NCI-H2107 (cell line): ENCODE data around the gene SLC25A47.
"Not testable (repeated sequence)": the region's sequence is repeated elsewhere in the genome, so short reads cannot be mapped to it uniquely, and the experiment has no call there.

Source experiments
- DNase-seq: peaks from one replicate; lab custom pipeline; 2025; lab: John Stamatoyannopoulos, UW

The SLC25A47 gene

GRCh38 chr14:100325231-100325632 lies 2.1 kb downstream of the SLC25A47 start:
- no peak for DNase-seq

DNA sequence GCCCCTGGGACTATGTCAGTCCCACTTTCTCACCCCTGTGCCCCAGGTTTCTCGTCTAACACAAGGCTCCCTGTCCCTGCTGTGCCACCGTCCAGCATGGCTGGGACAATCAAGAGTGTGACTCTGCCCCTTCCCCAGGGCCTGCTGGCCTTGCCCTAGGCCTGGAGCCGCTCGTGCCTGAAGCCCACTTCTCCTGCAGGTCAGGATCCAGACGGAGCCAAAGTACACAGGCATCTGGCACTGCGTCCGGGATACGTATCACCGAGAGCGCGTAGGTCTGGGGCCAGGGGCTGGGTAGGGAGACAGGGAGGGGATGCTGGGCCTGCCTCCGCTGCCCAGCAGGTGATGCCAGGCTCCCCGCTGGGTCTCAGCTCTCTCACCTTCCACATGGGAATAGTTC lies 2.8 kb downstream of the SLC25A47 start:
- no peak for DNase-seq

GRCh38 chr14:100327128-100327527 lies 4.0 kb downstream of the SLC25A47 start:
- no peak for DNase-seq

GRCh38 chr14:100328495-100329163 lies 5.5 kb downstream of the SLC25A47 start:
- DNase-seq, result no peak

DNA sequence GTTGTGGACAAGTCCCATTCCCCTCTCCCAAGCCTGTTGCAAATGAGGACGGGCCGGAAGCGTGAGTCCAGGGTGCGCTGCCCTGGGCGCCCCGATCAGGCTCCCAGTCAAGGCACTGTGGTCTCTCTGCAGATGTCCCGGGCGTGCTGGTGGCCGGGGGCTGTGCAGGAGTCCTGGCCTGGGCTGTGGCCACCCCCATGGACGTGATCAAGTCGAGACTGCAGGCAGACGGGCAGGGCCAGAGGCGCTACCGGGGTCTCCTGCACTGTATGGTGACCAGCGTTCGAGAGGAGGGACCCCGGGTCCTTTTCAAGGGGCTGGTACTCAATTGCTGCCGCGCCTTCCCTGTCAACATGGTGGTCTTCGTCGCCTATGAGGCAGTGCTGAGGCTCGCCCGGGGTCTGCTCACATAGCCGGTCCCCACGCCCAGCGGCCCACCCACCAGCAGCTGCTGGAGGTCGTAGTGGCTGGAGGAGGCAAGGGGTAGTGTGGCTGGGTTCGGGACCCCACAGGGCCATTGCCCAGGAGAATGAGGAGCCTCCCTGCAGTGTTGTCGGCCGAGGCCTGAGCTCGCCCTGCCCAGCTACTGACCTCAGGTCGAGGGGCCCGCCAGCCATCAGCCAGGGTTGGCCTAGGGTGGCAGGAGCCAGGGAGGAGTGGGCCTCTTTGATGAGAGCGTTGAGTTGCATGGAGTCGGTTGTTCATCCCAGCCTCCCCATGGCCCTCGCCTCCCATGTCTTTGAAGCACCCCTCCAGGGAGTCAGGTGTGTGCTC lies 6.3 kb downstream of the SLC25A47 start:
- no peak for DNase-seq

DNA sequence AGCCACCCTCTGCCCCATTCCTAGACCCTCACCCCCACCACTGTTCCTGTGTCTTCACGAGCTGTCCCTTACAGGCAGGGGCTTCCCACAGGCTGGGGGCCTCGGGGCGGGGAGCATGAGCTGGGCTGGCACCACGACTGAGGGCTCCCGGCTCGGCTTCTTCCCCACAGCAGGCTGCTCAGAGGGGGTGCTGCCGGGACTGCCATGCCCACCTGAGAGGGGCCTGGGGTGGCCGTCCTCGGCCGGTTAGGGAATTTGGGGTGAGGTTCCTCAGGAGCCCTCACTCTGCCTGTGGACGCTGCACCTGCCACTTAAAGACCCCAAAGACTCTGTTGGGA lies 6.8 kb downstream of the SLC25A47 start:
- no peak for DNase-seq

DNA sequence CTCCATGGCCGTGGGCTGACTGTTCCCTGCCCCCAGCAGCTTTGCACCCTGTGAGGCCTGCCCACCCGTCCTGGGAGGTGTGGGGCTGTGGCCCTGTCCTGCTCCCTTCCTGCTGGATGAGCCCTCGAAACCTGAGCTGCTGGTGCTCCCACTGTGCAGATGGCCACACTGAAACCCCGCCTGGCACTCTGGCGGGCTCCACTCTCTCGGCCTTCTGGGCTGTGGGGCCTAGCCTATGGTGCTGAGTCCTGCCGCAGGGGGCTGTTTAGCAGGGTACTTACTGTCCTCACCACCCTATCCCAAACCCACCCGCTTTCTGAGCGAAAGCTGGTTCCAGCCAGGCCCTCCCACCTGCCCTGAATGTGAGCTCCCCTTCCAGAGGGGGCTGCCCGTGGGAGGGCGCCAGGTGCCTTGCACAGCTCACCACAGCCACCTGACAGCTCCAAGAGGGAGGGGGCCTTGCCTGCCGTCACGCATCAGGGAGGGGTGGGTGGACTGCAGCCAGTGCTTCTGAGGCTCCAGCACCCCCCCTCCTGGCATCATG lies 7.3 kb downstream of the SLC25A47 start:
- peak; percentile 49 for DNase-seq

DNA sequence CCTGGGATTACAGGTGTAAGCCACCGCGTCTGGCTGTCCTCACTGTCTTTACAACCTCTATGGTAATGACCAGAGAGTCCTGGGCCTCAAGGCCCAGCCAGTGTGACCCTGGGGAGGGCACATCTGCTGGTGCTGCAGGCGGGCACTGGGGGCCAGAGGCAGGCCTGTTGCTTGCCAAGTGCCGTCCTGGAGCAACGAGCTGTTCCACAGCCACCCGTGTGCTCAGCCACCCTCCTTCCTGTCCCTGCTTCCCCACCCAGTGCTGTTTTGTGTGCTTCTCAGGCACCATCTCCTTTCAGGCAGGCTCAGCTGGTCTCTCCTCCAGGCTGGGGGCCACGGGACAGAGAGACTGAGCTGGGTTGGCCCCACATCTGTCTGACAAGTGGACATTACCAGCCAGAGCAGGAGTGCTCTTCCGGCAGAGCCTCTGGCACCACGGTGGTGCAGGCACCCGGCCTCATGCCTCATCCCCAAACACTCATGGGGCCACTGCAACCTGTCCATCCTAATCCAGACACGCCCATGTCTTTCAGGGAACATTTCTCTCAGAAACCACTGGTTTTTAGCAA lies 9.0 kb downstream of the SLC25A47 start:
- DNase-seq, result no peak

DNA sequence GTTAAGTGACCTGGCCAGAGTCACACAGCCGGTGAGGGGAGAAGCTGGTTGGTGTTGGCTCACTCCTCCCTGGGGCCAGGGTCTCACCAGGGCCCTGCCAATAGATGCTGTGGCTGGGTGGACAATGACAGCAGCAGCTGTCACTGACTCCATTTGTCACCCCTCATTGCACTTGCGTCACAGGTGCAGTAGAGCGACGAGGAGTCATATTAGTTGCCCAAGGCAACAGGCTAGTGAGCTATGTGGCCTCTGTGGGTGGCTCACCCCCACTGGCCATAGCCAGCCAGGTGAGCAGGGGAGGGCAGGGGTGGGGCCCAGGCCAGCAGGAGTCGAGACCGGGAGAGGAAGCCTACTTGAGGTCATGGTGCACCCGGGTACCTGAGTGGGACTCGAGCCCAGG lies 9.7 kb downstream of the SLC25A47 start:
- DNase-seq, result peak; percentile 74

- no peak for DNase-seq
Observed at GRCh38 chr14:100333311-100333710, 10.2 kb downstream of the SLC25A47 start.

DNA sequence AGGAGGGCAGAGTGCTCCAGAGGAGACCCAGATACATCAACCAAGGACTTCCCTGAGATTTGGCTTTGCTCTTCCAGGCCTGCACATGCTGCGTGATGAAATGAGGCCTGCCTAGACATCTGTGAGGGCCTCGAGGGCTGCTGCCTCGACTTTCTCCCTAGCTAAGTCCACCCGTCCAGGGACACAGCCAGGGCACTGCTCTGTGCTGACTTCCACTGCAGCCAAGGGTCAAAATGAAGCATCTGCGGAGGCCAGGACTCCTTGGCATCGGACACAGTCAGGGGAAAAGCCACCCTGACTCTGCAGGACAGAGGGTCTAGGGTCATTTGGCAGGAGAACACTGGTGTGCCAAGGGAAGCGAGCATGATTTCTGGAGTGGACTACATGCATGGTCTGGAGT lies 10.7 kb downstream of the SLC25A47 start:
- no peak for DNase-seq

GRCh38 chr14:100334904-100335303 lies 11.8 kb downstream of the SLC25A47 start:
- DNase-seq, result no peak

GRCh38 chr14:100336618-100337530 lies 13.7 kb downstream of the SLC25A47 start:
- no peak for DNase-seq

DNA sequence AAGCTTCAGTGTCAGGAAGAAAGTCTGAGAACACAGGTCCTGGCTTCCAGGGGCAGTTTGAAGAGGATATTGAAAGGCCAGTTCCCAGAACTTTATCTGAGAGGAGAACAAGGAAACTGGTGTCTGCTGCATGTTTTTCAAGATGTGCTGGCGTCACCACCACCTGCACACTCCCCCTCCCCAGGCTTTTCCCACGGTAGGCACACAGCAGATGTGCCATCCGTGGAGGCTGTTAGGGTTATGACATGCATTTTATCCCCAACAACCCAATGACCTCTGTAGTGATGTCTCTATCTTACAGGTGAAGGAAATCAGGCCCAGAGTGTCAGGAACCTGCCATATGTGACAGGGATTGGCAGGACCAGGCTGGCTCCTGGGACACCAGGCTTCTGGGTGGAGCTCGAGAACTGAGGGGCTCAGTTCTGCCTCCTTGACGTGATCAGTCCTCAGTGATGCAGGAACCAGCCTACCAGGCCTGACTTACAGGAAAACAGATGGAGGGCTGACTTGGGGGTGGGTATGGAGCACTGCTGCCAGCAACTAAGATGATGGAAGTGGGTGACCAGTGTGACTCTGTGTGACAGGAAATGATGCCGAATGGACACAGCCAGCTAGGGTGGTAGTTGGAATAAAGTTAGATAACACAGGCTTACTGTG lies 16.8 kb downstream of the SLC25A47 start:
- no peak for DNase-seq

- DNase-seq, result no peak
Observed at GRCh38 chr14:100340423-100340813, 17.3 kb downstream of the SLC25A47 start.

- no peak for DNase-seq
Observed at GRCh38 chr14:100341301-100342031, 18.3 kb downstream of the SLC25A47 start.

GRCh38 chr14:100342195-100342594 lies 19.1 kb downstream of the SLC25A47 start:
- DNase-seq, result no peak

- DNase-seq, result not testable (repeated sequence)
Observed at GRCh38 chr14:100342826-100343225, 19.7 kb downstream of the SLC25A47 start.

- DNase-seq, result not testable (repeated sequence)
Observed at GRCh38 chr14:100344657-100345056, 21.5 kb downstream of the SLC25A47 start.

GRCh38 chr14:100345711-100346110 lies 22.6 kb downstream of the SLC25A47 start:
- DNase-seq, result no peak
